Natural killer cell (primary cell): Measurements from ENCODE around the gene GPR89B. TPM values are rescaled to one million over a fixed set of nuclear protein-coding genes. Genes with fewer than 3 reads are reported as not detected.
"Not testable (repeated sequence)": the region's sequence is repeated elsewhere in the genome, so short reads cannot be mapped to it uniquely, and the experiment has no call there.

Source experiments
- ATAC-seq, 3 donors: fragments of 150-1000 bp in 2 of 3; fragments of 200-7000 bp in 1 of 3; cut with Tn5 transposase; 1 replicate in 1 of 3; 2 replicates in 2 of 3; pipeline ENCODE4 v1.10.0; 2021; ENCODE audit warnings: mild to moderate bottlenecking in 2 of 3, moderate library complexity in 2 of 3
- DNase-seq, 2 donors: peaks; one replicate each; pipeline versions ENCODE4 v3.0.0 to v3.0.0-alpha.2; 2013 to 2021; ENCODE audit warnings: mixed read lengths in 1 of 2
- H3K27ac ChIP-seq: one replicate; pipeline ENCODE4 v1.5.1; 2013; ENCODE audit warnings: mild to moderate bottlenecking, low read length
- H3K27me3 ChIP-seq: one replicate; pipeline ENCODE4 v1.6.1; 2013; ENCODE audit warnings: low read length; ENCODE audit not compliant: control insufficient read depth, insufficient read depth
- H3K36me3 ChIP-seq: one replicate; pipeline ENCODE4 v1.6.1; 2013; ENCODE audit warnings: low read length; ENCODE audit not compliant: control insufficient read depth, insufficient read depth
- H3K4me1 ChIP-seq: one replicate; pipeline ENCODE4 v1.6.1; 2013; ENCODE audit warnings: low read length; ENCODE audit not compliant: control insufficient read depth, insufficient read depth
- H3K4me3 ChIP-seq: one replicate; pipeline ENCODE4 v1.5.1; 2013; ENCODE audit warnings: low read length
- H3K9me3 ChIP-seq: one replicate; pipeline ENCODE4 v1.6.1; 2013; ENCODE audit warnings: low read length; ENCODE audit not compliant: control insufficient read depth, insufficient read depth
- H3K27ac Mint-ChIP-seq, 2 donors: one replicate each; pipeline ENCODE4 v1.8.0; 2022; ENCODE audit warnings: mild to moderate bottlenecking in 2 of 2, mixed read lengths in 2 of 2, moderate library complexity in 1 of 2
- H3K27me3 Mint-ChIP-seq, 2 donors: one replicate each; pipeline ENCODE4 v1.8.0; 2022; ENCODE audit warnings: low read depth in 2 of 2, mixed read lengths in 2 of 2
- H3K36me3 Mint-ChIP-seq: one replicate; pipeline ENCODE4 v1.8.0; 2022; ENCODE audit warnings: mixed read lengths
- H3K4me1 Mint-ChIP-seq, 2 donors: one replicate each; pipeline ENCODE4 v1.8.0; 2022; ENCODE audit warnings: mixed read lengths in 2 of 2
- H3K4me3 Mint-ChIP-seq: one replicate; pipeline ENCODE4 v1.8.0; 2022; ENCODE audit warnings: mild to moderate bottlenecking, moderate library complexity, mixed read lengths
- H3K9me3 Mint-ChIP-seq, 2 donors: one replicate each; pipeline ENCODE4 v1.8.0; 2022; ENCODE audit warnings: mixed read lengths in 2 of 2
- CTCF ChIP-seq: fragments of 200-600 bp; IDR thresholded peaks from one replicate; pipeline ENCODE4 v1.8.0; 2022; ENCODE audit warnings: antibody characterized with exemption
- WGBS: methylation state at CpG from one replicate; pipeline ENCODE4 v1.1.7; 2013; ENCODE audit warnings: missing lambda C conversion rate; ENCODE audit not compliant: insufficient coverage; 5-methylcytosine and 5-hydroxymethylcytosine counted together
- intact Hi-C: fragments of 100-400 bp; cut with micrococcal nuclease; formaldehyde crosslinking; loops from one replicate; pipeline ENCODE4 v1.14.2; 2022
- total RNA-seq, 4 donors: library from RNA; stranded (reverse); fragments of 120-200 nt in 1 of 4; gene quantifications; one replicate each; pipeline versions ENCODE4 v1.2.3 to v1.2.4, GENCODE V29; 2013 to 2022

Gene GPR89B
- total RNA-seq, 3 donors from 2014 or later (not counting 1 experiment from before 2014, with no cell fraction given), result 18.5 to 28.4 (median 24.5) TPM

GRCh38 chr1:148010527-148010926 lies 82.3 kb downstream of the GPR89B start:
- peaks cover 18% of the 10 kb centered on the region for H3K27me3 ChIP-seq
- H3K4me1 Mint-ChIP-seq, result peaks cover 11 to 24% of the 10 kb centered on the region in 2 donors
- no peak for ATAC-seq
- no peaks in the 10 kb centered on the region for H3K9me3 Mint-ChIP-seq
- WGBS, result 80% methylated on average over 1 of the region's 1 CpG
- no peaks in the 10 kb centered on the region for H3K9me3 ChIP-seq
- no peaks in the 10 kb centered on the region for H3K36me3 ChIP-seq
- intact Hi-C loops, result no loop called here
- H3K27me3 Mint-ChIP-seq, result peaks cover 16 to 18% of the 10 kb centered on the region in 2 donors
- TF ChIP-seq CTCF, result no peak
- H3K27ac Mint-ChIP-seq, result no peak overlapping the region
- H3K4me3 Mint-ChIP-seq, result no peak overlapping the region
- no peak for DNase-seq
- H3K36me3 Mint-ChIP-seq, result no peaks in the 10 kb centered on the region
- H3K27ac ChIP-seq, result no peak overlapping the region
- no peak overlapping the region for H3K4me3 ChIP-seq
- peaks cover 18% of the 10 kb centered on the region for H3K4me1 ChIP-seq

- H3K4me1 ChIP-seq, result peaks cover 18% of the 10 kb centered on the region
- H3K36me3 Mint-ChIP-seq, DNase-seq, H3K9me3 Mint-ChIP-seq, ATAC-seq, H3K27ac Mint-ChIP-seq, intact Hi-C loops, H3K27ac ChIP-seq, H3K9me3 ChIP-seq, H3K36me3 ChIP-seq, H3K4me3 ChIP-seq: not testable (repeated sequence)
- WGBS, result 36% methylated on average over 33 of the region's 48 CpGs
- H3K27me3 ChIP-seq, result peaks cover 18% of the 10 kb centered on the region
- Mint-ChIP-seq H3K4me1 (peaks cover 13 to 26% of the 10 kb centered on the region in 2 donors), H3K4me3 (peak overlapping the region; percentile 73), H3K27me3 (peaks cover 19 to 24% of the 10 kb centered on the region in 2 donors)
Measured at GRCh38 chr1:148013177-148014144, 85.2 kb downstream of the GPR89B start.

DNA sequence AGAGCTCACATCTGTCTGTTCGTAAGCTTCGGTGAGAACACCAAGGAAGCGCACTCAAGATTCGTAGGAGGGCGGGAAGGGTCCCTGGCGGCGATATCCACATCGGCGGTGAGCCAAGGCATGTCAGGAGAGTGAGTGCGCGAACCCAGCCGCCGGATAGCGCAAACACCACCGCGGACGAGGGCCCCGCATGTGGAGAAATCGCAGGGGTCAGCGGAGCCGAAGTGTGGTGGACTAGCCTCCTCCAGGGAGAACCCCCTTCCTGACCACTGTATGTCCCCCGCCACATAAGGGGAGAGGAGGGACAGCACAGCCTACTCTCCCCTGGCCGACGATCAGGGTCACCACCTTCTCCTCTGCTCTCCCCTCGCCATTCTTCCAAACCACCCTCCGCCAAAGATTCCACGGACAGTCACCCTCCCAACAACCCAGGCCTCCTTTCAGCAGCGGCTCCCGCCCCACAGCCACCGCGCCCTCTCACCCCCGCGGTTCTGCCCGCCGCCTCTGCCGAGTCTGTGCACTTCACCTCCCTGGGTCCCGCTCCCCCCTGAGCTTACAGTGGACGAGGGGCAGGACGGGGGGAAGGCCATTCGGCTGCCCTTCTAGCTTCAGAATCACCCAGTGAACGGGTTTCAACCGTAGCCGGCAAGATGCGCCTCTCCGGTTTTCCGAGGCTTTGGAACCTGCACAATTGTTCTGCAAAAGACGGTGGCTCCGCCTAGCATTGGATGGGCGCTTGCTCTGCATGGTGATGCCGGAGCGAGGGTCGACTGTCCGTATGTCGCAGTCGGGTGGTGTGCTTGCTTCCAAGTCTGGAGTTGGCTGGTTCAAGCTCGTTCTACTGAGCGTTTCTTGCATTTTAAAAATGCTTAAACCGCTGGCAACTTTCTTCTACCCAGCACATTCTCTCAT lies 86.3 kb downstream of the GPR89B start:
- DNase-seq, H3K27ac ChIP-seq, H3K9me3 ChIP-seq, intact Hi-C loops, H3K9me3 Mint-ChIP-seq, H3K36me3 ChIP-seq, H3K36me3 Mint-ChIP-seq: not testable (repeated sequence)
- peak overlapping the region in 1 of 2 donors; percentile 35 for H3K27ac Mint-ChIP-seq
- H3K27me3 Mint-ChIP-seq, result peaks cover 19 to 24% of the 10 kb centered on the region in 2 donors
- peaks cover 13 to 26% of the 10 kb centered on the region in 2 donors for H3K4me1 Mint-ChIP-seq
- ATAC-seq, result peak; percentile 39 to 67 (median 61)
- peak overlapping the region; percentile 62 for H3K4me3 Mint-ChIP-seq
- peak overlapping the region; percentile 7 for H3K4me3 ChIP-seq
- peaks cover 18% of the 10 kb centered on the region for H3K27me3 ChIP-seq
- WGBS, result 0% methylated on average over 23 of the region's 58 CpGs
- H3K4me1 ChIP-seq, result peaks cover 18% of the 10 kb centered on the region

DNA sequence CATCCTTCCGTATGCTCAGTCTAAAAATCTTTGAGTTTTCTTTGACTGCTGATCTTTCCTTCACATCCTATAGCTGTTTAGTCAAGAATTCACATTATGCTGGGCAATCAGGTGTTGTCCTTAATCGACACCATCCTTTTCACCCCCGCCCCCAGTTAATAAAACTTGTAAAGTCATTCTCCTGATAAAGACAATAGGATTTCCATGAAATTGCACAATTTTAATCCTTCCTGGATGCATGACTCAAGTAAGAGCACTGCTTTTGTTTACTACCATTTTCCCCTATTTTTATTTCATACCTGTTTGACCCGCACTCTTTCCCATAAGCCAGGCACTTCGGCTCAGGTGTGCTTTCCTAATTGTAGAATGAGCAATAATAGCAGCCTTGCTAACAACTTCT lies 96.7 kb downstream of the GPR89B start:
- ATAC-seq, H3K4me1 Mint-ChIP-seq, H3K36me3 ChIP-seq, H3K4me1 ChIP-seq, DNase-seq, H3K9me3 ChIP-seq, H3K4me3 ChIP-seq, H3K27ac ChIP-seq, H3K9me3 Mint-ChIP-seq, H3K36me3 Mint-ChIP-seq, H3K27me3 ChIP-seq, H3K27ac Mint-ChIP-seq, H3K4me3 Mint-ChIP-seq, H3K27me3 Mint-ChIP-seq, intact Hi-C loops: not testable (repeated sequence)
- 83% methylated on average over 4 of the region's 5 CpGs for WGBS

- H3K4me3 ChIP-seq, H3K4me1 ChIP-seq, H3K4me1 Mint-ChIP-seq, H3K9me3 Mint-ChIP-seq, intact Hi-C loops, DNase-seq, ATAC-seq, H3K27ac ChIP-seq, H3K4me3 Mint-ChIP-seq, H3K27me3 Mint-ChIP-seq, H3K9me3 ChIP-seq, H3K27ac Mint-ChIP-seq, H3K27me3 ChIP-seq, H3K36me3 Mint-ChIP-seq, H3K36me3 ChIP-seq: not testable (repeated sequence)
- 100% methylated on average over 1 of the region's 4 CpGs for WGBS
Measured at GRCh38 chr1:148027004-148027403, 98.8 kb downstream of the GPR89B start.

- H3K36me3 ChIP-seq, DNase-seq, H3K36me3 Mint-ChIP-seq, ATAC-seq, H3K4me1 ChIP-seq, H3K27ac ChIP-seq, H3K4me3 ChIP-seq, H3K9me3 ChIP-seq, H3K27me3 ChIP-seq, H3K27ac Mint-ChIP-seq, H3K9me3 Mint-ChIP-seq, intact Hi-C loops, H3K4me1 Mint-ChIP-seq: not testable (repeated sequence)
- peaks cover 6 to 11% of the 10 kb centered on the region in 2 donors for H3K27me3 Mint-ChIP-seq
- peak overlapping the region; percentile 32 for H3K4me3 Mint-ChIP-seq
- WGBS, result no CpG with 5 or more reads among the region's 3 CpGs
Measured at GRCh38 chr1:148032247-148032646, 104.0 kb downstream of the GPR89B start.
